CD14-positive monocyte (primary cell): ENCODE results near the gene FGFR4. TPM values are rescaled to one million over a fixed set of nuclear protein-coding genes. Genes with fewer than 3 reads are reported as not detected.

Experiments
- DNase-seq, 3 donors: peaks; one replicate each; pipeline ENCODE4 v3.0.0-alpha.2; 2011 to 2022
- H2AFZ ChIP-seq: 2 replicates; pipeline ENCODE4 v1.6.0; 2012; ENCODE audit warnings: mild to moderate bottlenecking, low read depth, low read length, inconsistent platforms; ENCODE audit not compliant: insufficient read depth, poor library complexity, severe bottlenecking
- H3K27ac ChIP-seq, 2 donors: 1 replicate in 1 of 2; 2 replicates in 1 of 2; pipeline ENCODE4 v1.5.1; 2012 to 2013; ENCODE audit warnings: low read length in 2 of 2, control low read depth in 1 of 2, inconsistent platforms in 1 of 2, low read depth in 1 of 2, mild to moderate bottlenecking in 1 of 2
- H3K27me3 ChIP-seq, 2 donors: one replicate each; pipeline versions ENCODE4 v1.6.0 to v1.6.1; 2011 to 2013; ENCODE audit warnings: low read length in 2 of 2; ENCODE audit not compliant: control insufficient read depth in 2 of 2, insufficient read depth in 2 of 2
- H3K36me3 ChIP-seq, 2 donors: replicated peaks in 1 of 2; 1 replicate in 1 of 2; 2 replicates in 1 of 2; pipeline versions ENCODE4 v1.5.1 to v1.6.1; 2012 to 2013; ENCODE audit warnings: low read length in 2 of 2, control low read depth in 1 of 2, inconsistent platforms in 1 of 2, mild to moderate bottlenecking in 1 of 2; ENCODE audit not compliant: insufficient read depth in 2 of 2, control insufficient read depth in 1 of 2
- H3K4me1 ChIP-seq, 2 donors: 1 replicate in 1 of 2; 2 replicates in 1 of 2; pipeline versions ENCODE4 v1.5.1 to v1.6.1; 2012 to 2013; ENCODE audit warnings: low read length in 2 of 2, control low read depth in 1 of 2, inconsistent platforms in 1 of 2, mild to moderate bottlenecking in 1 of 2, moderate library complexity in 1 of 2; ENCODE audit not compliant: insufficient read depth in 2 of 2, control insufficient read depth in 1 of 2
- H3K4me2 ChIP-seq: replicated peaks from 2 replicates; pipeline ENCODE3; 2012; ENCODE audit warnings: low read length, moderate library complexity, mild to moderate bottlenecking; ENCODE audit not compliant: poor library complexity, severe bottlenecking; ENCODE audit errors: extremely low read depth
- H3K4me3 ChIP-seq, 3 experiments: fragments of 200-600 bp in 1 of 3; sonication (generic) in 1 of 3; replicated peaks in 1 of 3; 1 replicate in 2 of 3; 2 replicates in 1 of 3; pipeline ENCODE4 v1.5.1; 2011 to 2013; ENCODE audit warnings: low read length in 3 of 3, mild to moderate bottlenecking in 3 of 3, control low read depth in 2 of 3, low read depth in 2 of 3, inconsistent platforms in 1 of 3, moderate library complexity in 1 of 3
- H3K79me2 ChIP-seq: 2 replicates; pipeline ENCODE4 v1.6.0; 2012; ENCODE audit warnings: mild to moderate bottlenecking, control low read depth, inconsistent platforms, low read length, moderate library complexity; ENCODE audit not compliant: insufficient read depth
- H3K9ac ChIP-seq: 2 replicates; pipeline ENCODE4 v1.6.0; 2017; ENCODE audit warnings: low read length, mild to moderate bottlenecking; ENCODE audit not compliant: insufficient read depth, poor library complexity, severe bottlenecking
- H3K9me3 ChIP-seq, 2 donors: replicated peaks in 1 of 2; 1 replicate in 1 of 2; 2 replicates in 1 of 2; pipeline versions ENCODE4 v1.5.1 to v1.6.1; 2012 to 2013; ENCODE audit warnings: low read length in 2 of 2, control low read depth in 1 of 2; ENCODE audit not compliant: control insufficient read depth in 1 of 2, insufficient read depth in 1 of 2
- H4K20me1 ChIP-seq: 2 replicates; pipeline ENCODE4 v1.6.0; 2012; ENCODE audit warnings: mild to moderate bottlenecking, low read length, control low read depth, moderate library complexity; ENCODE audit not compliant: insufficient read depth
- H3K27ac Mint-ChIP-seq, 7 donors: one replicate each; pipeline ENCODE4 v1.8.0; 2020; ENCODE audit warnings: mild to moderate bottlenecking in 7 of 7, mixed read lengths in 7 of 7, moderate library complexity in 6 of 7, inconsistent platforms in 2 of 7
- H3K27me3 Mint-ChIP-seq, 3 donors: one replicate each; pipeline ENCODE4 v1.8.0; 2021 to 2022; ENCODE audit warnings: low read depth in 3 of 3, mild to moderate bottlenecking in 3 of 3, mixed read lengths in 3 of 3, moderate library complexity in 3 of 3, inconsistent platforms in 1 of 3
- H3K36me3 Mint-ChIP-seq, 2 donors: one replicate each; pipeline ENCODE4 v1.8.0; 2020; ENCODE audit warnings: mixed read lengths in 2 of 2, inconsistent platforms in 1 of 2, mild to moderate bottlenecking in 1 of 2
- H3K4me1 Mint-ChIP-seq: one replicate; pipeline ENCODE4 v1.8.0; 2020; ENCODE audit warnings: mild to moderate bottlenecking, mixed read lengths
- H3K4me3 Mint-ChIP-seq, 2 donors: one replicate each; pipeline ENCODE4 v1.8.0; 2020; ENCODE audit warnings: mild to moderate bottlenecking in 2 of 2, mixed read lengths in 2 of 2, moderate library complexity in 1 of 2
- H3K9me3 Mint-ChIP-seq, 7 donors: one replicate each; pipeline ENCODE4 v1.8.0; 2020 to 2022; ENCODE audit warnings: mixed read lengths in 7 of 7, mild to moderate bottlenecking in 6 of 7, moderate library complexity in 6 of 7, inconsistent platforms in 2 of 7
- CTCF ChIP-seq: fragments of 200-600 bp; IDR thresholded peaks from one replicate; pipeline ENCODE4 v1.8.0; 2022; ENCODE audit warnings: antibody characterized with exemption, mild to moderate bottlenecking
- WGBS: methylation state at CpG from one replicate; pipeline ENCODE4 v1.1.5; 2013; ENCODE audit warnings: missing lambda C conversion rate; ENCODE audit not compliant: insufficient coverage; 5-methylcytosine and 5-hydroxymethylcytosine counted together
- intact Hi-C, 2 donors: fragments of 100-400 bp; cut with micrococcal nuclease; formaldehyde crosslinking; loops; one replicate each; pipeline versions ENCODE4 v1.15.0 to v1.15.1; 2023
- polyA plus RNA-seq, 3 donors: library from polyadenylated mRNA; depleted of rRNA in 1 of 3; unstranded in 2 of 3; stranded (reverse) in 1 of 3; fragments of 300-500 nt in 2 of 3; fragments of >200 nt in 1 of 3; fragmentation: Illumina TruSeq in 2 of 3; gene quantifications; 1 replicate in 2 of 3; 2 replicates in 1 of 3; pipeline ENCODE4 v1.2.3, GENCODE V29; 2012 to 2021

Gene FGFR4
- polyA plus RNA-seq, 3 donors = 0.39 TPM; not detected in 2

- Mint-ChIP-seq H3K4me3 (no peak overlapping the region), H3K4me1 (peaks cover 6% of the 10 kb centered on the region), H3K27ac (no peak overlapping the region), H3K9me3 (peaks cover 0 to 2% (median 0%) of the 10 kb centered on the region in 7 donors), H3K27me3 (peaks cover 4 to 10% (median 5%) of the 10 kb centered on the region in 3 donors), H3K36me3 (no peaks in the 10 kb centered on the region)
- Histone ChIP-seq H3K27me3 (no peaks in the 10 kb centered on the region), H3K4me1 (no peaks in the 10 kb centered on the region), H4K20me1 (no peaks in the 10 kb centered on the region), H3K27ac (no peak overlapping the region), H3K4me3 (no peak overlapping the region), H2AFZ (no peak overlapping the region), H3K9me3 (no peaks in the 10 kb centered on the region), H3K79me2 (no peaks in the 10 kb centered on the region), H3K36me3 (no peaks in the 10 kb centered on the region), H3K4me2 (no peak overlapping the region), H3K9ac (no peak overlapping the region)
- no peak for TF ChIP-seq CTCF
- intact Hi-C loops = no loop called here
- DNase-seq = no peak
- 90% methylated on average over 6 of the region's 6 CpGs for WGBS
Measured at GRCh38 chr5:177098120-177098469, 11.4 kb downstream of the FGFR4 start.

- no peaks in the 10 kb centered on the region for H4K20me1 ChIP-seq
- Mint-ChIP-seq H3K4me1 (peaks cover 6% of the 10 kb centered on the region), H3K27me3 (peaks cover 4 to 11% (median 5%) of the 10 kb centered on the region in 3 donors), H3K4me3 (no peak overlapping the region), H3K36me3 (no peaks in the 10 kb centered on the region), H3K9me3 (peaks cover 0 to 3% (median 0%) of the 10 kb centered on the region in 7 donors), H3K27ac (peak overlapping the region in 2 of 7 donors; percentile 13 to 24)
- H3K36me3 ChIP-seq = no peaks in the 10 kb centered on the region
- no peaks in the 10 kb centered on the region for H3K9me3 ChIP-seq
- WGBS = 96% methylated on average over 18 of the region's 18 CpGs
- H2AFZ ChIP-seq = no peak overlapping the region
- H3K27ac ChIP-seq = no peak overlapping the region
- no peak for DNase-seq
- no peaks in the 10 kb centered on the region for H3K79me2 ChIP-seq
- no peaks in the 10 kb centered on the region for H3K27me3 ChIP-seq
- no peaks in the 10 kb centered on the region for H3K4me1 ChIP-seq
- H3K9ac ChIP-seq = no peak overlapping the region
- intact Hi-C loops = no loop called here
- H3K4me3 ChIP-seq = no peak overlapping the region
- no peak overlapping the region for H3K4me2 ChIP-seq
- no peak for TF ChIP-seq CTCF
Measured at GRCh38 chr5:177098470-177099141, 11.9 kb downstream of the FGFR4 start.
